GM04504 (cell line): ENCODE data around the gene C22orf39.
A peak's percentile ranks its signal among the peaks of the same experiment; 100 is the strongest.

Experiments
- DNase-seq: peaks from one replicate; pipeline ENCODE4 v3.0.0-alpha.2; 2012; ENCODE audit warnings: low read depth

C22orf39 gene

GRCh38 chr22:19447330-19448075 lies at the start of gene C22orf39:
C22orf39 (minus strand) TSS chr22:19447711; CDS start chr22:19447688, 23 bp downstream.
- DNase-seq, result peak; percentile 81

DNA sequence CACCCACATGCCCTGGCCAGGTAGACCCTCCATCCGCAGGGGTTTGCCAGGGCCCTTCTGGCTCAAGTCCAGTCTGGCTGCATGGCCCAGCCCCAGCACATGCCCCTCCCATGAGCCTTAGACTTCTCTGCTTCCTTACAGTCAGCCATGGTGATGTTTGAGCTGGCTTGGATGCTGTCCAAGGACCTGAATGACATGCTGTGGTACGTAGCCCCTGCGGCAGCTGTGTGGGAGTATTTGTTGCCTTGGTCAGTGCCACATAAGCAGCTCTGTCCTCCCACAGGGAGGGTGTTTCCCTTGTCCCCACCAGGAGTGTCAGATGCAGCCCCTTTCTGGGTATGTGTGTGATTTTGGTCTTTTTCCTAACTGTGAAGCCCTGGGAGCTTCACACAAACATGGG lies 49.7 kb upstream of the C22orf39 start:
- no peak for DNase-seq

DNA sequence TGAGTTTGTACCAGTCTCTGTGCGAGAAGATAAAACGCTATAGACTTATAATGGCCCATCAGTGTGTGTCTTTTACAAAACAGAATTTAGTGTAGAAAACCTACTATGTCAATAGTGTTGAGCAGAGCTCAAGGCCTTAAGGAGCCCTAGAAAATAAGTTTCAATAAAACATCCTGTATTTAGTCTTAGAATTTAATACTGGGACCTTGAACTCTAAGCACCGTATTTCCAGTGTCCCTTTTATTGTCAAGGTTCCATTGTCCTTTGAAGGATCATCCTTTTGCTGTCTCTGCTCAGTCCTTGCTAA lies 48.8 kb upstream of the C22orf39 start:
- no peak for DNase-seq

- DNase-seq, result no peak
Measured at GRCh38 chr22:19495562-19496323, 48.2 kb upstream of the C22orf39 start.

DNA sequence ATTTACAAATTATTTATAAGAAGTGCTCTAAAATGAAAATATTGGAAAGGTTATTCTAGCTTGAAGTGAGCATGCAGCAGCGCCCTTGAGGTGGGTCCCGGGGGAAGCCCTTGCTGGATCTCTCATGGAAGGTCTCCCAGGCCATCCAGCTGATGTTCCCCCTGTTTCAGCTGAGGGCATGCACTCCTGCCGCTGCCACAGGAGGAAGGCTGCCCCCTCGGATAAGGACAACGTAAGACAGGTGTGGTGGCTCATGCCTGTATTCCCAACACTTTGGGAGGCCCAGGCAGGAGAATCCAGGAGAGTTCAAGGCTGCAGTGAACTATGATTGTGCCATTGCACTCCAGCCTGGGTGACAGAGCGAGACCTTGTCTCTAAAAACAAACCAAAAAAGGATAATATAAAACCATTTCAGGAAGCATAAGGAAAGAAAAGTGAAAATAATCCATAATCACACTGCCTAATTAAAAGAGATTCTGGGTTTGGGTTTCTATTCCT lies 47.2 kb upstream of the C22orf39 start:
- no peak for DNase-seq

GRCh38 chr22:19494001-19494560 lies 46.6 kb upstream of the C22orf39 start:
- no peak for DNase-seq

- DNase-seq, result no peak
Measured at GRCh38 chr22:19492504-19493174, 45.1 kb upstream of the C22orf39 start.

DNA sequence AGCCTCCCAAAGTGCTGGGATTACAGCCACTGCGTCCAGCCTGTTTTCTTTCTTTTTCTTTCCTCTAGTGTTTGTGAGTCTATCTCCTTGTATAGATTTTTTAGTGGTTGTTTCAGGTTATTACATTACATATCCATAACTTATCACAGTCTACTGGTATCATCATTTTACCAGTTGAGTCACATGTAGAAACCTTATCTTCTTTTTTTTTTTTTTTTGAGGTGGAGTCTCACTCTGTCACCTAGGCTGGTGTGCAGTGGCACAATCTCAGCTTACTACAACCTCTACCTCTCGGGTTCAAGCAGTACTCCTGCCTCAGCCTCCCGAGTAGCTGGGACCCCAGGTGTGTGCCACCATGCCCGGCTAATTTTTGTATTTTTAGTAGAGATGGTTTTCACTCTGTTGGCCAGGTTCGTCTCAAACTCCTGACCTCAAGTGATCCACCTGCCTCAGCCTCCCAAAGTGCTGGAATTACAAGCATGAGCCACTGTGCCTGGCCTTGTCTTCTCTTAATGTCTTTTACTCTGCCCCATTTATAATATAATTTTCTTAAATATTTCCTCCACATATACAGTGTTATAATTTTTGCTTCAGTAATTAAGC lies 43.2 kb upstream of the C22orf39 start:
- no peak for DNase-seq

DNA sequence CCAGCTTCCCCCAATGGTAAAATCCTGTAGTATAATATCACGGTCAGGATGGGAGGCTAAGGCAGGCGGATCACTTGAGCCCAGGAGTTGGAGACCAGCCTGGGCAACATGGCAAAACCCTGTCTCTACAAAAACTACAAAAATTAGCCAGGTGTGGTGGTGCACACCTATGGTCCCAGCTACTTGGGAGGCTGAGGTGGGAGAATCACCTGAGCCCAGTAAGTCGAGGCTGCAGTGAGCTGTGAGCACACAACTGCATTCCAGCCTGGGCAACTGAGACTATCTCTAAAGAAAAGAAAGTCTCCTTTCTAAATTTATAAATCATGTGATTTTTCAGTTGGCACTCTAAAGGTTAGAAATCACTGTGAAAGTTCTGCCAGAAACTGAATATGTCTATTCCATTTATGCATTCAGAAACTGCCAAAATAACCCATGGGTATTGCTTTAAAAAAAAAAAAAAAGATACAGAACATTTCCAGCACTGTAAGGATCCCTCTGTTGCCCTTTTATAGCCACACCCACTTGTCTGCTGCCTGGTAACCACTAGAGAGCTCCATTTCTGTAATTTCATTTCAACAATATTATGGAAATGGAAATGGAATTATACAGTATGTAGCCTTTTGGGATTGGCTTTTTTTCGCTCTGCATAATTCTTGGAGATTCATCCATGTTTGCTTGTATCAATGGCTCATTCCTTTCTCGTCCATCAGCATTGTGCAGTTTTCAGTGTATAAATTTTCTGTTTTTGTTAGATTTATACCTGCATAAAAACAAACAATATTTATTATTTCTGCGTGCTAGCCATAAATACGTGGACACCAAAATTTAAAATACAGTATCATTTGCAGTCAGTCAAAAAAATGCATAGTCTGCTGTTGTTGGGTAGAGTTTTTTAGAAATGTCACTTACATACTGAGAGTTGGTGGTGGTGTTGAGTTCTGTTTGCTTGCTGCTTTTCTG lies 41.7 kb upstream of the C22orf39 start:
- DNase-seq, result no peak

DNA sequence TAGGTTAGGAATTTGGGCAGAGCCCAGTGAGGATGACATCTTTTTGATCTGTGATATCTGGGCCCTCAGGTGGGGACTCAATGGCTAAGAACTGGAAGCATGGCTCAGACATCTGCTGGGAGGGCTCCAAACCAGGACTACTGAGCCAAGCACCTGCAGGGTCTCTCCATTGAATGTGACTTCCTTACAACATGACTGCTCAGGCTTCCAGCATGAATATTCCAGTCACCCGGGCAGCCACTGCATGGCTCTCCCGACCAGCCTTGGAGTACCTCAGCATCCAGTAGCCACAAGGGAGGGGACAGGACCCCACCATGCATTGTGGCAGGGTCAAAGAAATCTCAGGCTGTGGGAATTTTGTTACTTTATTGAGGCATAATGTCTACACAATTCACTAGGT lies 40.8 kb upstream of the C22orf39 start:
- no peak for DNase-seq

DNA sequence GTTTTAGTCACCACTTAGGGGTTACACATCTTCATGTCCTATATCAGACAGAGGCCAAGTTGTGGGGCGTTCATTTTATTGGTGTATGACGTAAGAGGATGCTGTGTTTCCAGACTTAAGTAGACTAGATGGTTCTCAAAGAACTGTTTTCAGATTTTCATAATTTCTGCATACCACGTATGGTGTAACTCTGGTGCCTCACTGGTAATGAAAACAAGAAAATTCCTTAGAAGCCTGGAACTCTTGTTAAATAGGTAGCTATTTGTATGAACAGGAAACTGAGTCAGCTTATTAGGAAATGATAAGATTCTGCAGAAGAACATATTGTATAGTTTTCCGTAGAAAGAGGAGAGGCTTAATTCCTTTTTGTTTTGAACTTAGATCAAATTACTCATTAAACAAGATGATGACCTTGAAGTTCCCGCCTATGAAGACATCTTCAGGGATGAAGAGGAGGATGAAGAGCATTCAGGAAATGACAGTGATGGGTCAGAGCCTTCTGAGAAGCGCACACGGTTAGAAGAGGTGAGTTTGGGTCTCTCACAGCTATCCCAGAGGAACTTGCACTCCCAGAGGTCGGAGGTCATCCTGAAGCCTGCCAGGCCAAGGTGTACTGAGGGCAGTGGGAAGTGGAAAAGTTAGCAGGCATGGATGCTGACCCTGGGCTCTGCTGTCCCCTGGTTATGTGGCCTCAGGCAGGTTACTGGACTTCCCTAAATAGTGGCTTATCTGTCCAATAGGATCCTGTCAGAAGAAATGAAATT lies 36.2 kb upstream of the C22orf39 start:
- no peak for DNase-seq

DNA sequence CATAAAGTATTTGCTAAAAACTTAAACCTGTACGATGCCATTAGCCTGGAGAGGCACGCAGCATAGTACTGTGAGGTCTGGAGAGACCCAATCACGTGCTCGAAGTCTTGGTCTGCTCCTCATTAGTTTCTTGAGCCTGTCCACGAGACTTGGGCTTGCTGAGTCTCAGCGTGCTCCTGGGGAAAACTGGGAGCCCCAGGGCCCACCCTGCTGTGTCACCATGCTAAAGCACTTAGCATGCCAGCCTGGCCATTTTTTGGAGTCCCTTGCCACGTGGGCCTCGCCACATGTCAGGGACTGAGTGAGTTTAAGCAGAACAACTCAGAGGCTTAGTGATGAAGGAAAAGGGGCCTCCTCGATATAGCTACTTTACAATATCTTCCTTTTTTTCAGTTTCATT lies 34.8 kb upstream of the C22orf39 start:
- DNase-seq, result no peak

- no peak for DNase-seq
Measured at GRCh38 chr22:19480789-19481188, 33.3 kb upstream of the C22orf39 start.

GRCh38 chr22:19480173-19480568 lies 32.7 kb upstream of the C22orf39 start:
- no peak for DNase-seq

- peak; percentile 98 for DNase-seq
Measured at GRCh38 chr22:19479355-19480172, 32.1 kb upstream of the C22orf39 start, which contains the start of gene CDC45. CDC45 (plus strand) TSS chr22:19479920; CDS start chr22:19479969, 49 bp downstream.

DNA sequence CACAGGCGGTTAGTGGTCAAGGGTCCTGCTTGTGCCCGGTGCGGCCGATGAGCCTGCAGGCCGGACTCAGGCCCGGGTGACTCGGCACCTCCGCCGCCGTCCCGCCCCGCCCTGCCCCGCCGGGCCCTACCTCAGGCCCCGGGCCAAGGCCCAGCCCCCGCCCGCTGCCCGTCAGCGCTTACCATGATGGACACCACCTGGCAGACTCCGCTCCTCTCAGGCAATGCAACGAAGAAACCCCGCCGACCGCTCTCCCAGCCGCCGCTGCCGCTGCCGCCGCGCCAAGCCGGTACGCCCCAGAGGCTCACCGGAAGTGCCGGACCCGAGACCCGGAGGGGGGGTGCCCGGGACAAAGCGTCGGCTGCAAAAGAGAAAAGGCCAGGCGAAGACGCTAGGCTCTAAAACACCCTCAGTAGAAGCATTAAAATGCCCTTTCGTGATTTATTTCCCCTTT lies 31.4 kb upstream of the C22orf39 start, which contains the start of gene UFD1:
TSS of gene UFD1 (minus strand) at position 293 of the 454 bp plus-strand sequence. CDS start at position 185, 108 bp downstream.
- peak; percentile 56 for DNase-seq

GRCh38 chr22:19478045-19478900 lies 30.8 kb upstream of the C22orf39 start:
- no peak for DNase-seq
